AG20443 (cell line): Measurements from ENCODE around the gene KRTAP9-7.

Experiments used
- DNase-seq: peaks from one replicate; pipeline ENCODE4 v3.0.0; 2012; ENCODE audit warnings: low spot score, mixed read lengths

Gene KRTAP9-7

DNA sequence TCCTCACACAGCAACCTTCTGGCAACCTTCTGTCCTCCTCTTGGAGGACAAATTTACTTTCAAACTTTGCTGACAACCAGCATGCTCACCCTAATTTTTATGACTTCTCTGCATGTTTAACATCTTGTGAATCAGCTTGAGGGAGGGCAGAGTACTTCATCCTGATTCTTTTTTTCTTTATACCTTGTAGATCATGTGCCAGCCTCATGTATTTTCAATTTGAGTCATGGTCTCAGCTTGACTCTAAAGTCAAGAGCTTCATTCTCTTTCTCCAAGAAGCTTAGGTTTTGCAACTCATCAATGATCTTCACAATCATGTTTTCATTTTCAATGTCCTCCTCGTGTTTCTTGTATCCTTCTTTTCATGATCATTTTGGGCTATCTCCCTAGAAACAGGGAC is 3.6 kb upstream of the KRTAP9-7 start:
- DNase-seq = no peak

DNA sequence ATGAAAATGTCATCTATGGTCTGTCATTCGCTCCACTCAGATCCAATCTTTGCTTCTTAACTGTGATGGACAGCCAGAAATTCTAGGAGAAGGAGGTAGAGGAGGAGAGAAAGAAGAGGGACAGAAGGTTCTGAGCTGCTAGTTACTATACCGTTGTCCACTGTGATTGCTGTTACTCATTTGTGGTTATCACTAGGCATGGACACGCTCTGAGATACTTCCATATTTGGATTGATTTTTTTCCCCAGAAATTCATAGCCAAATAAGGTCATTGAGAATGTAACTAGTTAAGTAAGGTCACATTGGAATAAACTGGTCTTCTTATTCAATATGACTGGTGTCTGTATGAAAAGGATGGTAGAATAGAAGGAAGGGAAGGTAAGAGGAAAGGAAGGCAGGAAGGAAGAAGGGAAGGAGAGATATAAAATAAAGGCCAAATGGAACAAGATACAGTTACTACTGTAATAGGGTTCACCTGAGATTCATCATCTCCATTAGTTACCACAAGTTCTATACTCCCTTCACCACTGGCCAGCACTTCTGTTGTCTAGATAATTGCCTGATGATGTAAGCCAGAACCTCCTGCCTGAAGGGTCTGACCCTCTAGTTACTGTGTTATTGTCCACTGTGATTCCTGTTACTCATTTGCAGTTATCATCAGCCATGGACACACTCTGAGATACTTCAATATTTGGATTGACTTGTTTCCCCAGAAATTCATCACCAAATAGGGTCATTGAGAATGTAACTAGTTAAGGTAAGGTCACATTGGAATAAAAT is 2.9 kb downstream of the KRTAP9-7 start:
- DNase-seq = no peak

DNA sequence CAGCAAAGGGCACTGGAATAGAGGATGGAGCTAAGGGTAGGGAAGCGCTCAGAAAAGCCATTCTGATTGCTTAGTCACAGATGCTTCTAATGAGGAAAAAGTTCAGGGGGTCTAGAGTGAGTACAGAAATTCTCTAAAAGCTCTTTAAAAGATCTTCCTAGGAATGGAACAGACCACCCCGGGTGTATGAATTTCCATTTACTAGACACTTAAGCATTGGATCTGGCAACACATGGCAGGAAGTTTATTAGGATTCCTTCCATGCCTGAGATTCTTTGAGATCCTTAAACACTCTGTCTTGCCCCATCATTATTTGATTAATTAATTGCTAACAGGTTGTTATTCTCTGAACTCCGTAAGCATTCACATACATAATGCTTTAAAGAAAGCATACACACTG is 8.5 kb downstream of the KRTAP9-7 start:
- peak; percentile 44 for DNase-seq

DNA sequence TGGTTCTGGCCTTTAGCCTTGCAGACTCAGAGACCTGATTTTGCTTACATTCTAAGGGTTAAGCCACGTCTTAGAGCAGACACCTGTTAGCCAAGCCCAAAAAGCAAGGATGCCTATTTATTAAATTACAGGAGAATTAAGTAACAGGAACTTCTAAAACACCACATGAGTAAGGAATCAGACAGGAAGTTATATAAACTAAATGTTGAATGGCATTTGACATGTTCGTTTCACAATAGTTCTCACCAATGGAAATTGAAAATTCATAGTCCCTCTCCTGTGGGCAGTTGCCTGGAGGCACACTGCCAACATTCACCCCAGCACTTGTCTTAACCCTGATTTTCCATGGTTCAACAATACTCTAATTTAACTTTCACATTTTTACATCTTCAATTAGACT is 9.0 kb downstream of the KRTAP9-7 start:
- DNase-seq = no peak

DNA sequence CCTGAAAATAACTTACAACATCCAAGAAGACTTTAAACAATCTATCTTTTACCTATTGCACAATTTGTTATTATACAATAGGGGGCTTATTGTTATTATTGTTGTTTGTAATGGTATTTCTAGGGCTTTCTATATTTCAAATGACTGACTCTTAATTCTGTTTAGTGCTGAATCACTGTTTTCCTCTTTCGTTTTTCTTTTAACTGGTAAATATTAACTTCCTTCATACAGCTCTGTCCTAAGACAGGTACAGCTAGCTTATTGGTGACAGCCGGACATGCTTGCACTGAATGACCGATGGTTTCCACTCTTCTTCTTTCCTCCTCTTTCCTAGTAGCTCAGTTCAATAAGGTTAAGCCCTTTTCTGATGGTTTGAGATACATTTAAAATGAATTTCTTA is 11.6 kb downstream of the KRTAP9-7 start:
- no peak for DNase-seq

DNA sequence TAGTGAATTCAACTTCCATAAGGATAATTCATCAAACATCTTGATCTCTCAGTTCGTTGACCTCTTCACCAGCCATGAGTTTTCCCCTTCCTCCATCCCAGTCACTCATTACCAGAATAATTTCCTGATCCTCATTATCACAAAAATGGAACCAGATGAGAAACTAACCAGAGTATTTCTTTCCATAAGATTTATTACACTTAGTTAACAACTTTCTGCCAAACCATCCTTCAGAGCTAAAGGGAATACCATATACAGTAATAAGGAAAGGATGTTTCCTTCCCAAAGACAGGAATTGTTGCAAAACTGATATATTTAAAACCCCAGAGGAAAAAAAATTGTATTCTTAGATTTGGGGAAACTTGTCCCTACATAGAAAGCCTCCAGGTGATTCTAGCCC is 18.5 kb downstream of the KRTAP9-7 start:
- no peak for DNase-seq

DNA sequence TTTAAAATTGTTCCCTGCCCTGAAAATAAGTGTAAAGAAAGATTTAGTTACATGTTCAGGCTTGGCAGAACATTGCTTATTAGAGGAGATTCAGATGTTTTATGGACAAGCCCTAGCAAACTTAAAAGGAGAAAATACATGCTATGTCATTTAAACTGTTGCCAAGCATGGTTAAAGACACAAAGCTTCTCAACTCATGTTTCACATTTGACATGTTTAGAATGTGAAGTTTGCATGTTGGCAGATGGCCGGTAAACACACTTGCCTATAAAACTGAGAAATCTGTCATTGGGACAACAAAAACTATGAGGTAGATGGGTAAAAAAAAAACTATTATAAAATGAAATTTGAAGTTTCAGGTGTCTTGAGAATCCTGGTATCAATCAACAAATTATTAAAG is 21.3 kb downstream of the KRTAP9-7 start:
- no peak for DNase-seq

DNA sequence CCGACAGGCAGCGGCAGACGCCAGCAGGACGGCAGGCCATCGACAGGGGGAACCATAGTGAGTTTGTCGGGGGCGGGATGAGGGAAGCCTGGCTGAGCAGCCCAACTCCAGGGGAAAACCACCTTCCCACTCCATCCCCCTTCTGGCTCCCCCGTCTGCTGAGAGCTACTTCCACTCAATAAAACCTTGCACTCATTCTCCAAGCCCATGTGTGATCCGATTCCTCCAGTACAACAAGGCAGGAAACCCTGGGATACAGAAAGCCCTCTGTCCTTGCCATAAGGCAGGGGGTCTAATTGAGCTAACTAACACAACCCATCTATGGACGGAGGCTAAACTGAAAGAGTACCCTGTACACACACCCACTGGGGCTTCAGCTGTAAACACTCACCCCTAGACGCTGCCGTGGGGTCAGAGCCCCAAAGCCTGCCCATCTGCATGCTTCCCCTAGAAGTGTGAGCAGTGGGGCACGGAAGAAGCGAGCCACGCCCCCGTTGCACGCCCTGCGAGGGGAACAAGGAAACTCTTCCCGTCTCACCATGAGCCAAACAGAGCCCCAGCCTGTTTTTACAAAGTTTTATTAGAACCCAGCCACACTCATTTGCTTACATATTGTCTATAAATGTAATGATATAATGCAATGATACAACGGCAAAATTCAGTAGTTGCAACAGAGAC is 23.1 kb downstream of the KRTAP9-7 start:
- DNase-seq = no peak

DNA sequence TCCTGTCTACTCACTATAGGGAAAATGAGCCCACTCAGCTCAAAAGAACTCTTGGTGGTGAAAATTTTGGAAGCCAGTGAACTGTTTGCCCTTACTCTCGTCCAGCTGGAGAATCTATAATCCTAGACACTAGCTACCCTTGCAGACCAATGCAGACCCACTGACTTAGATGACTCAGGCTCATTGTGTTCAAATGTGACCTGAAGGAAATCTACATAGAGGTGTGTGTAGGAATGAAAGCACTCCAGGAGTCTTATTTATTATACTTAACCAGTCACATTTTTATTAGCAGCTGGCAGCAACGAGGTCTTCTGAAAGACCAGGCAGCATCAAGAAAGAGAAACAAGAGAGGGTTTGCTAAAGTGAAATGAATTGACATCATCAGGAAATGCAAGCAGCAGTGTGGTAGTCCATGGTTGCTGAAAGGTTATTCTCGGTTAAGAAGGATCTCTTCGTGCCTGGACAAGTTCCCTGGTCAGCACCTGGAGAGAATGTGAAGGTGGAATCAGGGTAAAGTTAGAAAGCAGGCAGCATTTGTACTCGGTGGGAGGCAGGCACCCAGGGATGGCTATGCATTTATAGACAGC is 25.8 kb downstream of the KRTAP9-7 start:
- no peak for DNase-seq

DNA sequence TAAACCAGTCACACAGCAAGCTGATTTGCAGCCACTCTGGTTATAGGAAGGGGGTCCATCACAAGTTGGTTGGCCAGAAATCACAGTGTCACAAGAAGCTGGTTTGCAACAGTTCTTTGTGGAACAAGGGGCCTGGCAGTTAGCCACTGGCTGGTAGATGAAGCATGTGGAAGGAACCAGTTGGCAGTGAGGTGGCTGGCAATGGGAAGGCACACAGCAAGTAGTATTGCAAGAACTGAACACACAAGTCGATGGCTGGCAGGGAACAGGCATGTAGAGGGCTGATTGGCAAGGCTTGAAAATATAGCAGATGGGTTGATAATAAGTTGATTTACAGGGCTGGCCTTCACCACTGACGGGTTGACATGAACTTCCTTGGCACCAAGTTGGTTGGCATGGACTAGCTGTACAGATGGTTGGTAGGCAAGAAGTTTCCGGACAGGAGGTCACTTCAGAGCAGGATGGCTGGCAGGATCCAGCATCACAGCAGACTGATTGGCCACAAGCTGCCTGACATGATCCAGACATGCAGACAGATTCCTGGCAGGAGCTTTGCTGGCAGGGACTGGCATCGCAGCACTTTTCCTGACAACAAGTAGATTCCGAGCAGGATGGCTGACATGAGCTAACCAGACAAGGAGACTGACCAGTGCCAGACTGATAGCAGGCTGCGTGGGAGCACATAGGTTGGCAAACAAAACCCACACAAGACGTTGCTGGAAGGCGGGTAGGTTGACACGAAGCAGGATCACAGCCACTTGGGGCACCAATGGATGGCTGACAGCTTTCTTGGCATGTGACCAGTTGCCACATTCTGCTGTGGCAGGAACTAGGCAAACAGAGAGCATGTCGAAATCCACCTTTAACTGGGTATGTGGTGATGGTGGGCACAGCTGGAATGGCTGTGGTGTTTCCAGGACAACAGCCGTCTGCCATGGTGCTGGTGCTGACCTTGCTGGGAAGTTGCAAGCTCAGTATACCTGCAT is 26.7 kb downstream of the KRTAP9-7 start, which contains the start of gene KRTAP29-1:
KRTAP29-1 (minus strand) TSS at position 936 of the 986 bp plus-strand sequence; CDS start at position 936, 0 bp downstream.
- no peak for DNase-seq

DNA sequence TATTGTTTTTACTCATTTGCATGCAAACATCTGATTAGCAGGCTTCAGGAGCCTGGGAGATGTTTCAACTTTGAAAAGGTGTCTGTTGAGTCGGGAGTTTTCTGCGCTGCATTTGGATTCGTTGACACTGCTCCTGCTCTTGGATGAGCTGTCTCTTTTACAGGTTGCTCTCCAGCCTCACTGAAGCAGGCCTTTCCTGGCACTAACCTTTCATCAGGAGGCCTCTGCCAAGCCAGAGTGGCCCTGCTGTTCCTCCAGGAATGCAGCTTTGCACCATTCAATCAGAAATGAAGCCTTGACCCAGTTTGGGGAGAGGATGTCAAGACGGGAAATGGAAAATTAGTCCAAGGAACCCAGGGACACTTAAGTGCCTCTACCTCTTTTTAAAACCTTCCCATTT is 27.5 kb downstream of the KRTAP9-7 start:
- DNase-seq = no peak

DNA sequence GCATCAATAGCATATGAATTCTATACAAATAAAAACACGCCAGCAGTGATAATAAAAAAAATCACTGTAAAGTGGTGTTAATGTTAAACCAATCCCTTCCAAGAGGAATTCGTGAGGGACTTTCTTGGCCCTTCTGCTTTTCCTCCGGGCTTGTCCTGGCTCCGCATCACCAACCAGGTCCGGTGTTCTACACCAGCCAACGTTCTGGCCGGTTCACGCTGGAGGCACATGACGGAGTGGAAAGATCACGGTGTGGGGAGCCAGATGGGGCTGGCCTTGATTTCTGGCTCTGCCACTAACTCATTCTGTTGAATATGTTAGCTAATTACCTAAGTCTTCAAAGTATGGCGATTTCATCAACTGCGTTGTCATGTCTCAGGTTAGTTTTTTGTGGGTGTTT is 28.6 kb downstream of the KRTAP9-7 start:
- no peak for DNase-seq

DNA sequence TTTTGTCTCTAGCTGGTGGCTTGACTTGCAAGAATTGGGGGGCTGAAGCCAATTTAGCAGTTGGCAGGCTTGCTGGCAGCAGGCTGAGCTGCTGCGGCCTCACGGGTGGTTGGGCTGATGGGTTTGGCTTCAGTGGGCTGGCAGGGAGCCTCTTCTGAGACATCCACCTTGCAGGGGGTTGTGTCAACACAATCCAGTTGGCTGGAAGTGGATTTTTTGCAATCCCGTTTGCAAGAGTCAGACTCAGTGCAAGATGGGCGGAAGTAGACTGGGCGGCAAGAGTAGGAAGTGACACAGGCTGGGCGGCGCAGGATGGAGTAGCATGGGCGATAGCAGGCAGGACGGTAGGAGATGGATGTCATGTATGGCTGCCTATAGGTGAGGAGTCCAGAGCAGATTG is 32.1 kb downstream of the KRTAP9-7 start:
- DNase-seq = no peak

DNA sequence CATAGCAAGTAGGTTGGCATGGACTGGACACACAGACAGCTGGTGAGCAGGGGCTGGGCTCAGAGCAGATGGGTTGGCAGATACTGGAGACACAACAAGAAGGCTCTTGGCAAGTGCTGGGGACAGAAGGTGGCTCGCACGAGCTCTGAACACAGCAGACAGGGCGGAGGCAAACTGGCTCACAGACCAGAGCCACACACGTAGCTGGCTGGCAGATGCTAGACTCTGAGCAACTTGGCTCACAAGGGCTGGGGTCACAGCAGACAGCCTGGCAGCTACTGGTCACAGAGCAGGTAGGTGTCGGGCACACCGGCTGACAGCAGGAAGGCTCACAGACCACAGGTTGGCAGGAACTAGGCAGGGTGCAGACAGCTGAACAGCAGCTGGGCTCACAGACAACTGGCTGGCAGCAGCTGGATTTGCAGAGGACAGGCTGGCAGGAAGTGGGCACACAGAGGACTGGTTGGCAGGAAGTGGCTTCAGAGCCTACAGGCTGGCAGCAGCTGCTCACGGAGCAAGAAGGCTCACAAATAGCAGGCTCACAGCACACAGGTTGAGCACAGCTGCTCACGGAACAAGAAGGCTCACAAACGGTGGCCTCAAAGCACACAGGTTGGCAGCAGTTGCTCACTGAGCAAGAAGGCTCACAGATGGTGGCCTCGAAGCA is 32.9 kb downstream of the KRTAP9-7 start:
- peak; percentile 42 for DNase-seq

DNA sequence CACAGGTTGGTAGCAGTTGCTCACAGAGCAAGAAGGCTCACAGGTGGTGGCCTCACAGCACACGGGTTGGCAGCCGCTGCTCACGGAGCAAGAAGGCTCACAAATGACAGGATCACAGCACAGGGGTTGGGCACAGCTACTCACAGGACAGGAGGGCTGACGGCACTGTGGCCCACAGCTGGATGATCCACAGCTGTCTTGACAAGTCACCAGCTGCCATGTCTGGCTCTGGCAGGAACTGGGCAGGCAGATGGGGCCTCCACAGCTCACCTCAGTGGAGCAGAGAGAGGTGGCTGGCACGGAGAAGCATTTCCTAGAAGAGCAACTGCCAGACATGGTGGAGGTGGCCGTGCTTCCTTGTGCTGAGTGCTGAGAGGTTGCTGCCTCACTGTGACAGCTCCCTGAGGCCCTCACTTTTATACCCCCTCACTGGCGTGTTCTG is 33.4 kb downstream of the KRTAP9-7 start, which contains the start of gene KRTAP16-1:
KRTAP16-1 (minus strand) TSS at position 392 of the 442 bp plus-strand sequence; CDS start at position 336, 56 bp downstream.
- no peak for DNase-seq

DNA sequence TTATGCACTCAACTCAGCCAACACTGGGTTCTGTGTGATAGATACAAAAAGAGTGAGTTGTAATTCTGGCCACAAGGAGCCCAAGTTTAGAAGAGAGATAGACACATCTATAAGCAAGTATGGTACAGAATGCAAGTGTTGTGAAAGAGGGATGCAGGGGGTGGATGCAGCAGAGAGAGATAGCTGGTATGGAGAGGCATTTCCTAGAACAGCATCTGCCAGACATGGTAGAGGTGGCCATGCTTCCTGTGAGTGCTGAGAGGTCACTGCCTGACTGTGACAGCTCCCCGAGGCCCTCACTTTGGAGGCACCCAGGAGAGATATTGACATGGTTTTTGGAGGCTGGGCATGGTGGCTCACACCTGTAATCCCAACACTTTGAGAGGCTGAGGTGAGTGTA is 35.6 kb downstream of the KRTAP9-7 start:
- DNase-seq = no peak

DNA sequence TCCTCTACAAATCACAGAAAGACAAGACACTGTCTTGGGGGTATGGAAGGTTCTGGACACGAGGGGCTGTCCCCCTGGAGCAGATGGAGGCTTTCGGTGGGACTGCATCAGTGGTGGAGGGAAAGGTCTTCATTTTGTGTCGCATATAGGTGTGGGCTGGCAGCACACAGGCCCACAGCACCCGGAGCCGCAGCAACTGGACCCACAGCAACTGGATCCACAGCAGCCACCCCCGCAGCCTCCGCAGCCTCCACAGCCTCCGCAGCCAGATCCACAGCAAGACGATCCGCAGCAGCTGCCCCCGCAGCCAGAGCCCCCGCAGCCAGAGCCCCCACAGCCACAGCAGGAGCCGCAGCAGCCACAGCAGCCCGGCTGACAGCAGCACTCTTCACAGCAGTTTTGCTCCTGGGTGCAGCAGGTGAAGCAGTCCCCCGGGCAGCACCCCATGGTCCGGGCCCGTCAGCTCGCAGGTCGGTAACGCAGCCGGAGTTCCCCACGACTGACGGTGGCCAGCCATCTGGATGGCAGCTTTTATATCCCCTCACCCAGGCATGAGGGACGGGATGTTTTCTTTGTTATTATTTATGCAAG is 39.8 kb downstream of the KRTAP9-7 start, which contains the start of gene KRTAP17-1:
KRTAP17-1 (minus strand) TSS at position 507 of the 591 bp plus-strand sequence; CDS start at position 447, 60 bp downstream.
- DNase-seq = no peak

DNA sequence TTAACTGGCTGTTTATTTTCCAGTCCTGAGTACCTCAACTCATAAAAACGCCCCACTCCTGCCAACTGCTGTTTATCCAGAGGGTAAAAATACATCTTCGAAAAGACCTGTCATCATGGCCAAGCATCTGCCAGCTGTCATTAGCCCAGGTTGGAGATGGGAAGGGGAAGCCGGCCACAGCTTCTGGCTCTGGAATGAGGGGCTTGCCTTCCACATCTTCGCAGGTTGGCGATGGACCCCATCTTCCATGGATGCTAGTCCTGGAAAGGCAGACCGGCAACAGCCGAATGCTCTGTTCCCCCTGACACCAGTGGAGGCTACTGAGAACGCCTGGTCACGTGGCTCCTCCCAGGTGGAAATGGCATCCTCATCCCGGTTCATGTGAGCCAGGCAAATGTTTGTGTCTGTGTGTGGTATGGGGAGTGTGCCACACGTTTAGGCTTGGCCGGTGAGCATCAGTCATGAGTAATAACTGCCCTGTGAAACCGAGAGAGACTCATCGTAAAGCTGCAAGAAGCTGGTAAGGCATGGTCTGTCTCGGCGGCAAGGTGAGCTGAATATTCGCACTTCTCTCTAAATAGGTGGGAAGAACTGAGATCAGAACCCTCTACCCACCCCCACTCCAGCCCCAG is 40.4 kb downstream of the KRTAP9-7 start:
- DNase-seq = no peak

DNA sequence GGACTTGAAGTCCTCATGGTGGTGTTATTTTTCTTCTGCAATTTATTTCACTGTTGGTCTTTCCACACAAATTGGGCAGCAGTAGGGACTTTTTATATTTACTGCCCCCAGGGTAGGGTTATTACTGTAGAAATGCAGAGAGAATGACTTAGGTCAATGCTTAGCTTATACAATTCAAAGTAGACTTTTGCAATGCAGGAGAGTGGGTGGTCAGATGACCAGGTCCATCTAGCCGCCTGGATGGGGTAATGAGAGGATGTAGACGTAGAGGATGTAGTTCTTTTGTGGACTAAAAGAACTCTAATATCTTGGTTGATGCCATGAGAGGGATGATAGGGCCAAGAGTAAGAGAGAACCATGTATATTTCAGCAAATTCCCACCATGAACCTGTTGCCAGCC is 42.7 kb downstream of the KRTAP9-7 start:
- no peak for DNase-seq
